Hematopoietic multipotent progenitor cell treated with erythropoietin and hydrocortisone succinate and interleukin-3 and kit ligand, for 8 days (in vitro differentiated cells): ENCODE measurements around the gene AQP10.
"Not testable (repeated sequence)": the region's sequence is repeated elsewhere in the genome, so short reads cannot be mapped to it uniquely, and the experiment has no call there.

Experiments
- DNase-seq: peaks from one replicate; pipeline ENCODE4 v3.0.0-alpha.2; 2015

Gene AQP10

GRCh38 chr1:154324241-154324640 is 3.3 kb downstream of the AQP10 start:
- peak; percentile 13 for DNase-seq

GRCh38 chr1:154324669-154325582 is 4.0 kb downstream of the AQP10 start, which contains the start of gene ATP8B2:
Gene ATP8B2 (plus strand): TSS chr1:154325525. CDS start chr1:154328142, 2,617 bp downstream.
- DNase-seq = peak; percentile 82

- DNase-seq = peak; percentile 65
Observed at GRCh38 chr1:154325583-154326545, 5.0 kb downstream of the AQP10 start.

- peak; percentile 82 for DNase-seq
Observed at GRCh38 chr1:154326546-154327465, 5.9 kb downstream of the AQP10 start.

- DNase-seq = peak; percentile 28
Observed at GRCh38 chr1:154327466-154328317, 6.8 kb downstream of the AQP10 start.

- peak; percentile 69 for DNase-seq
Observed at GRCh38 chr1:154328318-154329151, 7.6 kb downstream of the AQP10 start.

GRCh38 chr1:154329152-154329521 is 8.2 kb downstream of the AQP10 start:
- no peak for DNase-seq

GRCh38 chr1:154329551-154330131 is 8.7 kb downstream of the AQP10 start:
- no peak for DNase-seq

GRCh38 chr1:154330669-154331068 is 9.8 kb downstream of the AQP10 start:
- no peak for DNase-seq

GRCh38 chr1:154334079-154335024 is 13.5 kb downstream of the AQP10 start:
- DNase-seq = no peak

- DNase-seq = peak; percentile 94
Observed at GRCh38 chr1:154335025-154335714, 14.3 kb downstream of the AQP10 start.

GRCh38 chr1:154337253-154337894 is 16.5 kb downstream of the AQP10 start:
- no peak for DNase-seq

GRCh38 chr1:154338875-154339274 is 18.0 kb downstream of the AQP10 start:
- DNase-seq = no peak

- not testable (repeated sequence) for DNase-seq
Observed at GRCh38 chr1:154341366-154341765, 20.5 kb downstream of the AQP10 start.

- DNase-seq = no peak
Observed at GRCh38 chr1:154342132-154342531, 21.2 kb downstream of the AQP10 start.

GRCh38 chr1:154342836-154343472 is 22.1 kb downstream of the AQP10 start:
- peak; percentile 53 for DNase-seq
